Breast epithelium (tissue), 3 donors: ENCODE measurements around the gene LIPC.

Experiments used
- POLR2A ChIP-seq: fragments of 450-650 bp; IDR thresholded peaks from one replicate; pipeline ENCODE4 v1.6.1; 2016; ENCODE audit warnings: antibody characterized with exemption, mild to moderate bottlenecking, moderate library complexity
- TF ChIP-seq, protein P1 (sequence below), 3 donors: fragments of 450-650 bp; IDR thresholded peaks; one replicate each; pipeline ENCODE4 v1.5.1; 2016 to 2017; ENCODE audit warnings: antibody characterized with exemption in 3 of 3, mild to moderate bottlenecking in 3 of 3, moderate library complexity in 3 of 3

- TF ChIP-seq, protein P1, sequence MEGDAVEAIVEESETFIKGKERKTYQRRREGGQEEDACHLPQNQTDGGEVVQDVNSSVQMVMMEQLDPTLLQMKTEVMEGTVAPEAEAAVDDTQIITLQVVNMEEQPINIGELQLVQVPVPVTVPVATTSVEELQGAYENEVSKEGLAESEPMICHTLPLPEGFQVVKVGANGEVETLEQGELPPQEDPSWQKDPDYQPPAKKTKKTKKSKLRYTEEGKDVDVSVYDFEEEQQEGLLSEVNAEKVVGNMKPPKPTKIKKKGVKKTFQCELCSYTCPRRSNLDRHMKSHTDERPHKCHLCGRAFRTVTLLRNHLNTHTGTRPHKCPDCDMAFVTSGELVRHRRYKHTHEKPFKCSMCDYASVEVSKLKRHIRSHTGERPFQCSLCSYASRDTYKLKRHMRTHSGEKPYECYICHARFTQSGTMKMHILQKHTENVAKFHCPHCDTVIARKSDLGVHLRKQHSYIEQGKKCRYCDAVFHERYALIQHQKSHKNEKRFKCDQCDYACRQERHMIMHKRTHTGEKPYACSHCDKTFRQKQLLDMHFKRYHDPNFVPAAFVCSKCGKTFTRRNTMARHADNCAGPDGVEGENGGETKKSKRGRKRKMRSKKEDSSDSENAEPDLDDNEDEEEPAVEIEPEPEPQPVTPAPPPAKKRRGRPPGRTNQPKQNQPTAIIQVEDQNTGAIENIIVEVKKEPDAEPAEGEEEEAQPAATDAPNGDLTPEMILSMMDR (IDR thresholded peaks at IDR 0.05) = no peak
- TF ChIP-seq POLR2A = no peak
These were observed 117.4 kb downstream of the LIPC start for GRCh38 chr15:58549013-58549784.
